Neural crest cell (in vitro differentiated cells): ENCODE measurements around the gene PPP2R3B. TPM values are rescaled to one million over a fixed set of nuclear protein-coding genes. Genes with fewer than 3 reads are reported as not detected.
"Not testable (repeated sequence)": the region's sequence is repeated elsewhere in the genome, so short reads cannot be mapped to it uniquely, and the experiment has no call there.

Source experiments
- DNase-seq: peaks from one replicate; pipeline ENCODE4 v3.0.0; 2021; ENCODE audit warnings: low read depth, mixed read lengths, low spot score
- H3K27ac Mint-ChIP-seq: one replicate; pipeline ENCODE4 v1.8.0; 2021; ENCODE audit warnings: mild to moderate bottlenecking, mixed read lengths; ENCODE audit not compliant: unreplicated experiment
- H3K27me3 Mint-ChIP-seq: 2 replicates; pipeline ENCODE4 v1.8.0; 2021; ENCODE audit warnings: low read depth, mild to moderate bottlenecking, mixed read lengths
- H3K36me3 Mint-ChIP-seq: 2 replicates; pipeline ENCODE4 v1.8.0; 2021; ENCODE audit warnings: low read depth, mild to moderate bottlenecking, mixed read lengths
- H3K4me1 Mint-ChIP-seq: 2 replicates; pipeline ENCODE4 v1.8.0; 2021; ENCODE audit warnings: mixed read lengths
- H3K4me3 Mint-ChIP-seq: one replicate; pipeline ENCODE4 v1.8.0; 2021; ENCODE audit warnings: mild to moderate bottlenecking, mixed read lengths
- H3K9me3 Mint-ChIP-seq: 2 replicates; pipeline ENCODE4 v1.8.0; 2021; ENCODE audit warnings: mixed read lengths
- CTCF ChIP-seq: fragments of 200-600 bp; sonication (generic); conservative IDR thresholded peaks from 2 replicates; pipeline ENCODE4 v1.5.0; 2021; ENCODE audit warnings: antibody characterized with exemption, mild to moderate bottlenecking
- total RNA-seq: library from RNA; stranded (reverse); gene quantifications from 2 replicates; pipeline ENCODE4 v1.2.1, GENCODE V29; 2021

The PPP2R3B gene
- total RNA-seq, 1 donor from 2014 or later = 96.5 TPM

GRCh38 chrX:390459-390858 lies 3.8 kb upstream of the PPP2R3B start:
- H3K4me1 Mint-ChIP-seq = peaks cover 37% of the 10 kb centered on the region
- H3K9me3 Mint-ChIP-seq = no peaks in the 10 kb centered on the region
- peak overlapping the region; percentile 12 for H3K4me3 Mint-ChIP-seq
- no peaks in the 10 kb centered on the region for H3K36me3 Mint-ChIP-seq
- no peak for DNase-seq
- no peak for TF ChIP-seq CTCF
- peaks cover 2% of the 10 kb centered on the region for H3K27me3 Mint-ChIP-seq
- no peak overlapping the region for H3K27ac Mint-ChIP-seq

- peak overlapping the region; percentile 97 for H3K27ac Mint-ChIP-seq
- no peak for TF ChIP-seq CTCF
- peaks cover 2% of the 10 kb centered on the region for H3K27me3 Mint-ChIP-seq
- peaks cover 35% of the 10 kb centered on the region for H3K4me1 Mint-ChIP-seq
- no peaks in the 10 kb centered on the region for H3K9me3 Mint-ChIP-seq
- peak; percentile 53 for DNase-seq
- peak overlapping the region; percentile 88 for H3K4me3 Mint-ChIP-seq
- no peaks in the 10 kb centered on the region for H3K36me3 Mint-ChIP-seq
These were observed 2.3 kb upstream of the PPP2R3B start for GRCh38 chrX:389021-389441.

GRCh38 chrX:387729-388128 lies 1.0 kb upstream of the PPP2R3B start:
- peaks cover 2% of the 10 kb centered on the region for H3K27me3 Mint-ChIP-seq
- H3K9me3 Mint-ChIP-seq = no peaks in the 10 kb centered on the region
- no peak for DNase-seq
- H3K4me1 Mint-ChIP-seq = peaks cover 35% of the 10 kb centered on the region
- H3K4me3 Mint-ChIP-seq = peak overlapping the region; percentile 90
- no peaks in the 10 kb centered on the region for H3K36me3 Mint-ChIP-seq
- no peak for TF ChIP-seq CTCF
- no peak overlapping the region for H3K27ac Mint-ChIP-seq

- DNase-seq = no peak
- peaks cover 33% of the 10 kb centered on the region for H3K4me1 Mint-ChIP-seq
- no peaks in the 10 kb centered on the region for H3K9me3 Mint-ChIP-seq
- H3K27me3 Mint-ChIP-seq = peaks cover 2% of the 10 kb centered on the region
- H3K4me3 Mint-ChIP-seq = peak overlapping the region; percentile 66
- H3K27ac Mint-ChIP-seq = no peak overlapping the region
- no peak for TF ChIP-seq CTCF
- no peaks in the 10 kb centered on the region for H3K36me3 Mint-ChIP-seq
These were observed 404 bp downstream of the PPP2R3B start for GRCh38 chrX:386239-386767.

GRCh38 chrX:385736-386135 lies 971 bp downstream of the PPP2R3B start:
- not testable (repeated sequence) for DNase-seq, H3K36me3 Mint-ChIP-seq, H3K27me3 Mint-ChIP-seq, H3K27ac Mint-ChIP-seq, H3K9me3 Mint-ChIP-seq
- H3K4me3 Mint-ChIP-seq = peak overlapping the region; percentile 66
- H3K4me1 Mint-ChIP-seq = peaks cover 30% of the 10 kb centered on the region

GRCh38 chrX:384861-385260 lies 1.8 kb downstream of the PPP2R3B start:
- H3K9me3 Mint-ChIP-seq = no peaks in the 10 kb centered on the region
- H3K27me3 Mint-ChIP-seq = peaks cover 2% of the 10 kb centered on the region
- no peak for TF ChIP-seq CTCF
- no peak overlapping the region for H3K27ac Mint-ChIP-seq
- H3K4me1 Mint-ChIP-seq = peaks cover 29% of the 10 kb centered on the region
- no peaks in the 10 kb centered on the region for H3K36me3 Mint-ChIP-seq
- no peak for DNase-seq
- H3K4me3 Mint-ChIP-seq = peak overlapping the region; percentile 18
